Measurements from ENCODE around the gene RNF34.

- TF ChIP-seq POLR2A (IDR thresholded peaks at IDR 0.05) (no peak), POLR2AphosphoS5 (IDR thresholded peaks at IDR 0.05) (no peak), CTCF (IDR thresholded peaks at IDR 0.05) (no peak)
Observed at GRCh38 chr12:121371404-121371803, 28.5 kb upstream of the RNF34 start.
